Keratinocyte (primary cell): ENCODE measurements around the gene VPS37C. TPM values are rescaled to one million over a fixed set of nuclear protein-coding genes. Genes with fewer than 3 reads are reported as not detected.

Experiments
- DNase-seq: peaks from one replicate; pipeline ENCODE4 v3.0.0-alpha.2; 2011; ENCODE audit warnings: low read depth, missing footprints, low spot score
- FAIRE-seq: peaks from 2 replicates; lab custom pipeline; 2011; peaks lifted over from hg19 to GRCh38; lab: Jason Lieb, UNC
- H2AFZ ChIP-seq: 2 replicates; pipeline ENCODE4 v1.6.0; 2012; ENCODE audit warnings: low read length, control low read depth, inconsistent platforms; ENCODE audit not compliant: control insufficient read depth
- H3K27ac ChIP-seq: 2 replicates; pipeline ENCODE4 v1.5.1; 2011; ENCODE audit warnings: low read length; ENCODE audit not compliant: control insufficient read depth, insufficient read depth
- H3K27me3 ChIP-seq: 3 replicates; pipeline ENCODE4 v1.6.0; 2011; ENCODE audit warnings: low read length; ENCODE audit not compliant: control insufficient read depth, insufficient read depth; ENCODE audit errors: extremely low read depth
- H3K36me3 ChIP-seq, 2 experiments: 2 replicates in 1 of 2; 3 replicates in 1 of 2; pipeline ENCODE4 v1.5.1; 2011; ENCODE audit warnings: low read length in 2 of 2, mild to moderate bottlenecking in 1 of 2; ENCODE audit not compliant: control insufficient read depth in 2 of 2, insufficient read depth in 2 of 2; ENCODE audit errors: extremely low read depth in 1 of 2
- H3K4me1 ChIP-seq: 3 replicates; pipeline ENCODE4 v1.5.1; 2011; ENCODE audit warnings: low read length; ENCODE audit not compliant: control insufficient read depth, insufficient read depth; ENCODE audit errors: extremely low read depth
- H3K4me2 ChIP-seq: 3 replicates; pipeline ENCODE4 v1.6.0; 2011; ENCODE audit warnings: low read depth, low read length; ENCODE audit not compliant: control insufficient read depth, insufficient read depth; ENCODE audit errors: extremely low read depth
- H3K4me3 ChIP-seq, 3 experiments: fragments of 200-600 bp in 1 of 3; sonication (generic) in 1 of 3; 2 replicates in 2 of 3; 3 replicates in 1 of 3; pipeline ENCODE4 v1.5.1; 2011 to 2016; ENCODE audit warnings: low read length in 3 of 3, mild to moderate bottlenecking in 3 of 3, control low read depth in 2 of 3, inconsistent platforms in 1 of 3, low read depth in 1 of 3, mixed read lengths in 1 of 3, mixed run types in 1 of 3, moderate library complexity in 1 of 3; ENCODE audit not compliant: control insufficient read depth in 2 of 3, insufficient read depth in 2 of 3; ENCODE audit errors: extremely low read depth in 1 of 3
- H3K79me2 ChIP-seq: 2 replicates; pipeline ENCODE4 v1.6.0; 2012; ENCODE audit warnings: low read length; ENCODE audit not compliant: control insufficient read depth, insufficient read depth
- H3K9ac ChIP-seq: 3 replicates; pipeline ENCODE4 v1.6.0; 2011; ENCODE audit warnings: low read length; ENCODE audit not compliant: control insufficient read depth, insufficient read depth; ENCODE audit errors: extremely low read depth
- H3K9me1 ChIP-seq: 3 replicates; pipeline ENCODE4 v1.6.0; 2011; ENCODE audit warnings: low read length; ENCODE audit not compliant: control insufficient read depth, insufficient read depth; ENCODE audit errors: extremely low read depth
- H3K9me3 ChIP-seq: 2 replicates; pipeline ENCODE4 v1.5.1; 2012; ENCODE audit warnings: low read depth, low read length; ENCODE audit not compliant: control insufficient read depth
- H4K20me1 ChIP-seq: 3 replicates; pipeline ENCODE4 v1.6.0; 2011; ENCODE audit warnings: low read length; ENCODE audit not compliant: control insufficient read depth, insufficient read depth; ENCODE audit errors: extremely low read depth
- CTCF ChIP-seq, 3 experiments: IDR thresholded peaks in 1 of 3; conservative IDR thresholded peaks in 1 of 3; optimal IDR thresholded peaks in 1 of 3; 2 replicates in 2 of 3; 3 replicates in 1 of 3; pipeline versions ENCODE3 to v1.5.1; 2011; ENCODE audit warnings: low read length in 3 of 3, mild to moderate bottlenecking in 3 of 3, moderate library complexity in 2 of 3, control low read depth in 1 of 3, inconsistent platforms in 1 of 3; ENCODE audit not compliant: insufficient read depth in 2 of 3; ENCODE audit errors: extremely low read depth in 1 of 3
- EZH2 ChIP-seq: IDR thresholded peaks from one replicate; pipeline ENCODE4 v1.6.1; 2012; ENCODE audit warnings: inconsistent platforms, mild to moderate bottlenecking, low read length, moderate library complexity
- dilution Hi-C: fragments of 300-500 bp; cut with MboI; formaldehyde crosslinking; loops from one replicate; pipeline ENCODE4 v1.7.0; 2020; ENCODE audit warnings: low sequenced_read_pairs; ENCODE audit not compliant: extremely low pct_ligation_motif_present
- polyA plus RNA-seq, 5 experiments: library from polyadenylated mRNA; depleted of rRNA in 3 of 5; stranded (reverse) in 3 of 5; stranded (forward) in 1 of 5; unstranded in 1 of 5; fragments of >200 nt; gene quantifications; 1 replicate in 1 of 5; 2 replicates in 3 of 5; 3 replicates in 1 of 5; pipeline versions ENCODE4 v1.2.1 to v1.2.3, GENCODE V29; 2011 to 2012; ENCODE audit warnings: missing spikeins in 2 of 5, low read depth in 1 of 5, low replicate concordance in 1 of 5

The VPS37C gene
- polyA plus RNA-seq, 1 donor (not counting 4 experiments of a cell fraction or from before 2014, with no cell fraction given), result 8.0 TPM

- FAIRE-seq (no peak), DNase-seq (no peak)
- no peak overlapping the region for H3K4me2 ChIP-seq
- H3K9me1 ChIP-seq, result no peaks in the 10 kb centered on the region
- no peak overlapping the region for H3K27ac ChIP-seq
- H4K20me1 ChIP-seq, result peaks cover 3% of the 10 kb centered on the region
- H3K9ac ChIP-seq, result no peak overlapping the region
- dilution Hi-C loops, result no loop called here
- peaks cover 3 to 6% of the 10 kb centered on the region in 2 experiments for H3K36me3 ChIP-seq
- no peak overlapping the region for H2AFZ ChIP-seq
- no peaks in the 10 kb centered on the region for H3K27me3 ChIP-seq
- TF ChIP-seq EZH2 (no peak), CTCF (optimal IDR thresholded peaks at IDR 0.05 in 1 of 3, IDR thresholded peaks at IDR 0.05 in 1 of 3, conservative IDR thresholded peaks at IDR 0.05 in 1 of 3; ENCODE audit: extremely low read depth in 1 of 3, insufficient read depth in 2 of 3, low read length in 3 of 3) (no peak)
- peaks cover 2% of the 10 kb centered on the region for H3K4me1 ChIP-seq
- H3K9me3 ChIP-seq, result no peaks in the 10 kb centered on the region
- peaks cover 24% of the 10 kb centered on the region for H3K79me2 ChIP-seq
- no peak overlapping the region for H3K4me3 ChIP-seq
Observed at GRCh38 chr11:61142424-61142823, 18.8 kb downstream of the VPS37C start.

GRCh38 chr11:61141601-61142028, 19.6 kb downstream of the VPS37C start:
- Histone ChIP-seq H3K36me3 (peaks cover 7 to 8% of the 10 kb centered on the region in 2 experiments), H2AFZ (no peak overlapping the region), H3K27ac (no peak overlapping the region), H3K79me2 (peaks cover 20% of the 10 kb centered on the region), H3K9me3 (no peaks in the 10 kb centered on the region), H4K20me1 (peaks cover 3% of the 10 kb centered on the region), H3K4me1 (peaks cover 2% of the 10 kb centered on the region), H3K9me1 (no peaks in the 10 kb centered on the region), H3K27me3 (no peaks in the 10 kb centered on the region), H3K9ac (no peak overlapping the region), H3K4me2 (no peak overlapping the region), H3K4me3 (no peak overlapping the region)
- DNase-seq, result no peak
- dilution Hi-C loops, result no loop called here
- TF ChIP-seq CTCF (optimal IDR thresholded peaks at IDR 0.05 in 1 of 3, IDR thresholded peaks at IDR 0.05 in 1 of 3, conservative IDR thresholded peaks at IDR 0.05 in 1 of 3; ENCODE audit: extremely low read depth in 1 of 3, insufficient read depth in 2 of 3, low read length in 3 of 3) (no peak), EZH2 (no peak)
- no peak for FAIRE-seq
